GM21360 (cell line): ENCODE results near the gene RAB42.

Source experiments
- ATAC-seq: cut with Tn5 transposase; IDR thresholded peaks from one replicate; pipeline ENCODE4 v1.9.1; 2021; ENCODE audit warnings: mild to moderate bottlenecking, moderate library complexity; ENCODE audit not compliant: unreplicated experiment

RAB42 gene

GRCh38 chr1:28644494-28644893, 52.4 kb downstream of the RAB42 start:
- ATAC-seq, result no peak
